ENCODE results near the gene KCNMA1. TPM values are rescaled to one million over a fixed set of nuclear protein-coding genes. Genes with fewer than 3 reads are reported as not detected.

The KCNMA1 gene
- total and polyA plus RNA-seq, 10 of the 15 experiments (the other 5 are each of a cell fraction or from before 2014, with no cell fraction given) = 8.5 to 77.0 (median 21.3) TPM

- H3K27ac ChIP-seq (ENCODE audit: control insufficient read depth, insufficient read depth) = no peak overlapping the region
- 69% methylated on average over 6 of the region's 6 CpGs for WGBS (ENCODE audit: insufficient coverage, insufficient replicate concordance, low lambda C conversion rate, missing lambda C conversion rate)
- H4K20me1 ChIP-seq (ENCODE audit: control insufficient read depth, insufficient read depth) = no peaks in the 10 kb centered on the region
- SMC1A ChIA-PET (ENCODE audit: uncharacterized antibody, unreplicated experiment) = no interaction called here
- no peaks in the 10 kb centered on the region for H3K27me3 ChIP-seq (replicated peaks in 1 of 2; ENCODE audit: control insufficient read depth in 2 of 2, insufficient read depth in 2 of 2, low read length in 1 of 2)
- TF ChIP-seq PAX5 (IDR thresholded peaks at IDR 0.05; ENCODE audit: borderline replicate concordance, low read depth, low read length) (no peak), CTCF (IDR thresholded peaks at IDR 0.05 in 2 of 3, conservative IDR thresholded peaks at IDR 0.05 in 1 of 3; ENCODE audit: control insufficient read depth in 2 of 3, extremely low read depth in 1 of 3, insufficient read depth in 1 of 3, low read depth in 3 of 3, low read length in 3 of 3) (peak; percentile 30 to 58 (median 57))
- no peaks in the 10 kb centered on the region for H3K79me2 ChIP-seq (ENCODE audit: control insufficient read depth, insufficient read depth, low read length)
- H3K4me2 ChIP-seq (ENCODE audit: control insufficient read depth, insufficient read depth) = no peak overlapping the region
- no peak overlapping the region for H3K4me3 ChIP-seq
- BruUV-seq (replicated peaks) = no TSS peak
- CTCF ChIA-PET = interaction anchor here (0.7 to 3.7 kb wide), 11 partner anchors 9 to 1601 kb away, joined by 3 to 34 read pairs (median 4); no protein-coding TSS in a partner anchor
- in situ Hi-C loops (cut with MboI) (no loop called here), intact Hi-C loops (cut with micrococcal nuclease; ENCODE audit: unreplicated experiment) (no loop called here)
- H3K9me3 ChIP-seq (replicated peaks; ENCODE audit: control insufficient read depth, insufficient read depth, low read length) = no peaks in the 10 kb centered on the region
- ATAC-seq (peak; percentile 83), DNase-seq (ENCODE audit: low read depth, low spot score) (no peak), FAIRE-seq (no peak)
- RAD21 ChIA-PET (ENCODE audit: unreplicated experiment) = interaction anchor here (1.4 kb wide), 1 partner anchor 28 kb away, joined by 3 read pairs; no protein-coding TSS in a partner anchor
- H3K36me3 ChIP-seq (ENCODE audit: control insufficient read depth in 2 of 2, insufficient read depth in 2 of 2, low read length in 1 of 2) = no peaks in the 10 kb centered on the region
- no peak overlapping the region for H3K9ac ChIP-seq (ENCODE audit: control insufficient read depth, insufficient read depth, low read length)
- H2AFZ ChIP-seq (ENCODE audit: control insufficient read depth, low read depth, low read length) = no peak overlapping the region
- H3K4me1 ChIP-seq (ENCODE audit: control insufficient read depth, insufficient read depth, low read length) = no peaks in the 10 kb centered on the region
- POLR2A ChIA-PET = no interaction called here
Measured at GRCh38 chr10:77036993-77037734, 600.4 kb downstream of the KCNMA1 start.

- DNase-seq (ENCODE audit: low read depth, low spot score) = no peak
- no peak for FAIRE-seq
- Histone ChIP-seq H3K4me2 (ENCODE audit: control insufficient read depth, insufficient read depth) (no peak overlapping the region), H3K27me3 (replicated peaks in 1 of 2; ENCODE audit: control insufficient read depth in 2 of 2, insufficient read depth in 2 of 2, low read length in 1 of 2) (no peaks in the 10 kb centered on the region), H3K79me2 (ENCODE audit: control insufficient read depth, insufficient read depth, low read length) (no peaks in the 10 kb centered on the region), H3K4me3 (no peak overlapping the region), H3K36me3 (ENCODE audit: control insufficient read depth in 2 of 2, insufficient read depth in 2 of 2, low read length in 1 of 2) (no peaks in the 10 kb centered on the region), H2AFZ (ENCODE audit: control insufficient read depth, low read depth, low read length) (no peak overlapping the region), H3K9me3 (replicated peaks; ENCODE audit: control insufficient read depth, insufficient read depth, low read length) (no peaks in the 10 kb centered on the region), H3K27ac (ENCODE audit: control insufficient read depth, insufficient read depth) (no peak overlapping the region), H3K4me1 (ENCODE audit: control insufficient read depth, insufficient read depth, low read length) (no peaks in the 10 kb centered on the region), H3K9ac (ENCODE audit: control insufficient read depth, insufficient read depth, low read length) (no peak overlapping the region), H4K20me1 (ENCODE audit: control insufficient read depth, insufficient read depth) (no peaks in the 10 kb centered on the region)
- POLR2A ChIA-PET = no interaction called here
- SMC1A ChIA-PET (ENCODE audit: uncharacterized antibody, unreplicated experiment) = no interaction called here
- CTCF ChIA-PET = interaction anchor here (0.7 to 3.7 kb wide), 8 partner anchors 8 to 1600 kb away, joined by 3 to 34 read pairs (median 4); no protein-coding TSS in a partner anchor
- RAD21 ChIA-PET (ENCODE audit: unreplicated experiment) = no interaction called here
- in situ Hi-C loops (cut with MboI) = no loop called here
- TF ChIP-seq NBN (IDR thresholded peaks at IDR 0.05) = no peak
- no peak for TF ChIP-seq ZNF274 (IDR thresholded peaks at IDR 0.05; ENCODE audit: insufficient read depth, insufficient read length)
- ATAC-seq = no peak
- no TSS peak for BruUV-seq (replicated peaks)
- WGBS (ENCODE audit: insufficient coverage, insufficient replicate concordance, low lambda C conversion rate, missing lambda C conversion rate) = 66% methylated on average over 4 of the region's 4 CpGs
- intact Hi-C loops (cut with micrococcal nuclease; ENCODE audit: unreplicated experiment) = no loop called here
Measured at GRCh38 chr10:77036276-77036675, 601.3 kb downstream of the KCNMA1 start.
